GM19240 (cell line): Measurements from ENCODE around the gene TNNT3.
"Not testable (repeated sequence)": the region's sequence is repeated elsewhere in the genome, so short reads cannot be mapped to it uniquely, and the experiment has no call there.

Source experiments
- DNase-seq: peaks from one replicate; pipeline ENCODE4 v3.0.0; 2011; ENCODE audit warnings: low spot score; ENCODE audit not compliant: insufficient read length

The TNNT3 gene

GRCh38 chr11:1934335-1935155, 15.0 kb downstream of the TNNT3 start:
- DNase-seq: no peak

GRCh38 chr11:1935156-1936071, 15.9 kb downstream of the TNNT3 start:
- DNase-seq: no peak

GRCh38 chr11:1936072-1936780, 16.7 kb downstream of the TNNT3 start:
- DNase-seq: no peak

GRCh38 chr11:1936781-1937615, 17.5 kb downstream of the TNNT3 start:
- no peak for DNase-seq

- no peak for DNase-seq
Observed at GRCh38 chr11:1937616-1938342, 18.3 kb downstream of the TNNT3 start.

GRCh38 chr11:1938343-1939005, 19.0 kb downstream of the TNNT3 start:
- no peak for DNase-seq

GRCh38 chr11:1939006-1939625, 19.6 kb downstream of the TNNT3 start:
- no peak for DNase-seq

GRCh38 chr11:1939788-1940187, 20.3 kb downstream of the TNNT3 start:
- not testable (repeated sequence) for DNase-seq

- no peak for DNase-seq
Observed at GRCh38 chr11:1942558-1943260, 23.2 kb downstream of the TNNT3 start.

GRCh38 chr11:1943576-1943975, 24.1 kb downstream of the TNNT3 start:
- no peak for DNase-seq

- DNase-seq: no peak
Observed at GRCh38 chr11:1943977-1944376, 24.5 kb downstream of the TNNT3 start.

GRCh38 chr11:1946812-1947484, 27.4 kb downstream of the TNNT3 start, which contains the start of gene MRPL23:
TSS of gene MRPL23 (plus strand) at chr11:1947332. CDS start at chr11:1947363, 31 bp downstream.
- DNase-seq: no peak

GRCh38 chr11:1947592-1948237, 28.2 kb downstream of the TNNT3 start:
- DNase-seq: no peak

- DNase-seq: no peak
Observed at GRCh38 chr11:1948389-1948788, 28.9 kb downstream of the TNNT3 start.

- no peak for DNase-seq
Observed at GRCh38 chr11:1949302-1949701, 29.8 kb downstream of the TNNT3 start.

- DNase-seq: no peak
Observed at GRCh38 chr11:1949922-1950321, 30.4 kb downstream of the TNNT3 start.

- DNase-seq: no peak
Observed at GRCh38 chr11:1952806-1953482, 33.4 kb downstream of the TNNT3 start.
